Hepatocyte (in vitro differentiated cells): ENCODE results near the gene CELSR1.

ENCODE experiments used
- CTCF ChIP-seq: fragments of 200-600 bp; sonication (generic); IDR thresholded peaks from 2 replicates; pipeline ENCODE4 v1.5.1; 2016; ENCODE audit warnings: antibody characterized with exemption, mild to moderate bottlenecking; ENCODE audit not compliant: poor library complexity
- EZH2 ChIP-seq: fragments of 200-600 bp; sonication (generic); IDR thresholded peaks from 2 replicates; pipeline ENCODE4 v1.6.1; 2016; ENCODE audit warnings: antibody characterized with exemption, mild to moderate bottlenecking, borderline replicate concordance

GRCh38 chr22:46560696-46561295 lies 23.4 kb upstream of the CELSR1 start:
- TF ChIP-seq CTCF (no peak), EZH2 (no peak)
